Muscle layer of colon (tissue), 2 donors: ENCODE measurements around the gene BBX.

Experiments used
- H3K27ac ChIP-seq: one replicate; pipeline ENCODE4 v1.7.0; 2013; ENCODE audit warnings: low read depth, mild to moderate bottlenecking, low read length, moderate library complexity
- H3K27me3 ChIP-seq, 2 donors: one replicate each; pipeline ENCODE4 v1.7.0; 2013; ENCODE audit warnings: low read length in 2 of 2, mild to moderate bottlenecking in 2 of 2; ENCODE audit not compliant: insufficient read depth in 2 of 2, control insufficient read depth in 1 of 2
- H3K36me3 ChIP-seq: one replicate; pipeline ENCODE4 v1.7.0; 2013; ENCODE audit warnings: mild to moderate bottlenecking, low read length; ENCODE audit not compliant: insufficient read depth
- H3K4me1 ChIP-seq: one replicate; pipeline ENCODE4 v1.7.0; 2013; ENCODE audit warnings: mild to moderate bottlenecking, low read length; ENCODE audit not compliant: insufficient read depth
- H3K4me3 ChIP-seq, 2 donors: one replicate each; pipeline ENCODE4 v1.7.0; 2013; ENCODE audit warnings: low read length in 2 of 2, low read depth in 1 of 2, mild to moderate bottlenecking in 1 of 2, moderate library complexity in 1 of 2
- H3K9ac ChIP-seq: one replicate; pipeline ENCODE4 v1.7.0; 2013; ENCODE audit warnings: low read length
- H3K9me3 ChIP-seq: one replicate; pipeline ENCODE4 v1.7.0; 2013; ENCODE audit warnings: mild to moderate bottlenecking, low read length
- donor health status: abdominal sarcoma.
- donor health status: Adenocarcinoma of cecum.

BBX gene

DNA sequence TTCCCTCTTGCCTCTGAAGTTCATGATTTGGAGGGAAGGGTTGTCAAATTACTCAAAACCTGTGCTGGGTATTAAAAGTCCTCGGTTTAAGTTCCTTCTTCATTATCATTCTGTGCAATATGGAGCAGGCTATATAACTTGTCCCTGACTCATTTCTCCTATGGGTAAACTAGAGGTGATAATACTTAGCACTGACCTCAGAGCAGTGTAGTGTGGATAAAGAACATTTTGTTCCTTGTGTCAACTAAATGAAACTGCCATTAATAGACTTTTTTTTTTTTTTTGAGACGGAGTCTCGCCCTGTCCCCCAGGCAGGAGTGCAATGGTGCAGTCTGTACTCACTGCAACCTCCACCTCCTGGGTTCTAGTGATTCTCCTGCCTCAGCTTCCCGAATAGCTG, 2.2 kb upstream of the BBX start:
- H3K9me3 ChIP-seq = no peaks in the 10 kb centered on the region
- peaks cover 5% of the 10 kb centered on the region for H3K4me1 ChIP-seq
- no peak overlapping the region for H3K27ac ChIP-seq
- H3K9ac ChIP-seq = no peak overlapping the region
- no peak overlapping the region for H3K4me3 ChIP-seq
- H3K27me3 ChIP-seq = no peaks in the 10 kb centered on the region
- no peaks in the 10 kb centered on the region for H3K36me3 ChIP-seq

- H3K27me3 ChIP-seq = no peaks in the 10 kb centered on the region
Measured at GRCh38 chr3:107521469-107522059, 1.2 kb upstream of the BBX start.

DNA sequence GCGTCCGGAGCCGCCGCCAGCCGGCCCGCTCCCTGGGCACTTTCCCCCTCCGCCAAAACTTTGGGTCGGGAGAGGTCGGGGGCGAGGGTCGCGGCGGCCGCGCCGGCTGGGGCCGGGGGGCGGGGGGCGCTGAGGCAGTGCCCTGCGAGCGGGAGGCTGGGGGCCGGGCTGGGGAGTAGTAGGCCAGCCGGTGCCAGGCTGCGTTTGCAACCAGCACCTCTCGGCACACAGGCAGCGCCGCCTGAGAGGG, 452 bp downstream of the BBX start:
- no peaks in the 10 kb centered on the region for H3K9me3 ChIP-seq
- H3K9ac ChIP-seq = peak overlapping the region; percentile 94
- peaks cover 19% of the 10 kb centered on the region for H3K4me1 ChIP-seq
- no peaks in the 10 kb centered on the region for H3K27me3 ChIP-seq
- peak overlapping the region; percentile 82 to 93 for H3K4me3 ChIP-seq
- H3K27ac ChIP-seq = peak overlapping the region; percentile 98
- H3K36me3 ChIP-seq = no peaks in the 10 kb centered on the region

More at GRCh38 chr3:107521469-107522059, 1.2 kb upstream of the BBX start:
- peaks cover 12% of the 10 kb centered on the region for H3K4me1 ChIP-seq
- no peaks in the 10 kb centered on the region for H3K9me3 ChIP-seq
- no peak overlapping the region for H3K9ac ChIP-seq
- H3K27ac ChIP-seq = no peak overlapping the region
- no peaks in the 10 kb centered on the region for H3K36me3 ChIP-seq
- no peak overlapping the region for H3K4me3 ChIP-seq

- H3K27me3 ChIP-seq = no peaks in the 10 kb centered on the region
- H3K36me3 ChIP-seq = no peaks in the 10 kb centered on the region
- peak overlapping the region; percentile 94 for H3K9ac ChIP-seq
- H3K9me3 ChIP-seq = no peaks in the 10 kb centered on the region
- peak overlapping the region; percentile 82 to 93 for H3K4me3 ChIP-seq
- peaks cover 19% of the 10 kb centered on the region for H3K4me1 ChIP-seq
- H3K27ac ChIP-seq = peak overlapping the region; percentile 98
Measured at GRCh38 chr3:107523539-107524325, 970 bp downstream of the BBX start.

- Histone ChIP-seq H3K36me3 (no peaks in the 10 kb centered on the region), H3K9me3 (no peaks in the 10 kb centered on the region), H3K27ac (peak overlapping the region; percentile 98), H3K4me3 (peak overlapping the region; percentile 82 to 93), H3K27me3 (no peaks in the 10 kb centered on the region), H3K4me1 (peaks cover 19% of the 10 kb centered on the region), H3K9ac (peak overlapping the region; percentile 94)
Measured at GRCh38 chr3:107524326-107524840, 1.6 kb downstream of the BBX start.

DNA sequence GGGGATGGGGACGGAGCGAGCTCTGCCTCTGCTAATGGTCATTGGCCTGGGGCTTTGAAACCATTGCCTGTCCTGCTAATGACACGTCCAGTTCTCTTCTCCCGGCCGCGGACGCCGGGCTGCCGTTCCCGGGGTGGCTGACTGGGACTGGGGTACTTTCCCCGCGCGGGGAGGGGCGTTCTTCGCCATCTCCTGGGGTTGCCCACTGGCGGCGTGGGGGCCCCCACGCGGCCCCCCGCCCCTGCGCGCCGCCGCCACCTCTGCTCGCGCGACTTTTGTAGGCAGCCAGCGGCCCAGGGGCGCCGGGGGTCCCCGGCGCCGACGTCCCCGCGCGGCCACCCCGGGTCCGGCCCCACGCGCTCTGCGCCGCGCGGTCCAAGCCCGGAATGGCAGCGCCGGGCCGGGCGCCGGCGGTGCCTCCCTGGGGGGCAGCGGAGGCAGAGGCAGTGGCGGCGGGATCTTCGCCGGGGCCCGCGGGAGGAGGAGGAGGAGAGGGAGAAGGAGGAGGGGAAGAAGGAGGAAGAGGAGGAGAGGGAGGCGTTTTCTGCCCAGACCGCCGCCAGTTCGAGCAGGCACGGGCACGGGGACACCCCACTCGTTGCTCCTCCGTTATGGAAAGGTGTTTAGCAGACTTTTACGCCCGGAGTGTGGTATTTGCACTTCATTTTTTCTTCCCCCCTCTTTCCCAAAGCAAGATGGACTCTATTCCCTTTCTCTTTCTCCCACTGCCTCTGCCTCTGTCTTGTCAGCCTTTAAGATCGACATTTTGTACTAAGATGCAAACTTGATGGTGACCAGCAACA, 2.3 kb downstream of the BBX start:
- H3K9me3 ChIP-seq = no peaks in the 10 kb centered on the region
- H3K4me1 ChIP-seq = peaks cover 19% of the 10 kb centered on the region
- H3K27me3 ChIP-seq = no peaks in the 10 kb centered on the region
- H3K36me3 ChIP-seq = peaks cover 3% of the 10 kb centered on the region
- peak overlapping the region; percentile 98 for H3K27ac ChIP-seq
- peak overlapping the region; percentile 47 for H3K9ac ChIP-seq
- H3K4me3 ChIP-seq = peak overlapping the region; percentile 82 to 93

GRCh38 chr3:107525644-107526305, 3.0 kb downstream of the BBX start:
- Histone ChIP-seq H3K4me1 (peaks cover 19% of the 10 kb centered on the region), H3K4me3 (peak overlapping the region; percentile 82 to 93), H3K27me3 (no peaks in the 10 kb centered on the region), H3K36me3 (peaks cover 3% of the 10 kb centered on the region), H3K27ac (peak overlapping the region; percentile 63), H3K9ac (peak overlapping the region; percentile 47), H3K9me3 (no peaks in the 10 kb centered on the region)

DNA sequence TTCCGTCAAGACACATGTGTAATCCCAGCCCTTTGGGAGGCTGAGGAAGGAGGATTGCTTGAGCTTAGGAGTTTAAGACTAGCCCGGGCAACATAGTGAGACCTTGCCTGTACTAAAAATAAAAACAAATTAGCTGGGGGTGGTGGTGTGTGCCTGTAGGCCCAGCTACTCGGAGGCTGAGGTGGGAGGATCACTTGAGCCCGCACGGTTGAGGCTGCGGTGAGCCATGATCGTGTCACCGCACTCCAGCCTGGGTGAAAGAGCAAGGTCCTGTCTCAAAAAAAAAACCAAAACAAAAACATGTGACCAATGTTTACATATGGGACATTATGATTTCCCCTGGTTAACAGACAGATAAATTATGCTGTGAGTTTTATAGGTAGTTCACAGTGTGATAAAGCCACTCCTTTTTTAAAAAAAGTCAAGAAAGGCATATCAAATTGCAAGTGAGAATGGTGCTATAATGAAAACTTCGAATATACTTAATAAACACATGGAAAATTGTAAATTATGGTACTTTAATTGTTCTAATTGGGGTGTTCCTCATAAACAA, 9.2 kb downstream of the BBX start:
- H3K4me3 ChIP-seq = no peak overlapping the region
- H3K27me3 ChIP-seq = no peaks in the 10 kb centered on the region
- no peak overlapping the region for H3K9ac ChIP-seq
- H3K27ac ChIP-seq = no peak overlapping the region
- H3K9me3 ChIP-seq = no peaks in the 10 kb centered on the region
- H3K36me3 ChIP-seq = peaks cover 3% of the 10 kb centered on the region
- peaks cover 3% of the 10 kb centered on the region for H3K4me1 ChIP-seq

- peaks cover 25% of the 10 kb centered on the region for H3K4me1 ChIP-seq
- no peaks in the 10 kb centered on the region for H3K36me3 ChIP-seq
- no peaks in the 10 kb centered on the region for H3K9me3 ChIP-seq
- H3K4me3 ChIP-seq = no peak overlapping the region
- H3K27ac ChIP-seq = no peak overlapping the region
- H3K27me3 ChIP-seq = no peaks in the 10 kb centered on the region
- H3K9ac ChIP-seq = no peak overlapping the region
Measured at GRCh38 chr3:107540857-107541256, 18.1 kb downstream of the BBX start.

DNA sequence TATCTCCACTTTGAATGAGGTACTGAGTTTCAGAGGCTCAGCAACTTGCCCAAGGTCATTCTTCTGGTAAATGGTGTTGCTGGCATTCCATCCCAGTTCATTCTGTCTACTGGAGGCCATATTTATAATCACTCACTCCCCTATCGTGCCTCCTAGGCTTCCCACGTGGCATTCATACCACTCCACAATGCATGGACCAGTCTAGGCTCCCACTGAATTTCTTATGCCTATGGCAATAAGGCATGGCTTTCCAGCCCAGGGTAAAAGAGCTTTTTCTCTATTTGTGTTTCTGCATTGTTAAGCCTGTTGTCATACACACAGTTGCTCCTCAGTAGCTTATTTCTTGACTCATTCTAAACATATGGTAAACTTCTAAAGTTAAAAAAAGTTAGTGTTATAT, 19.9 kb downstream of the BBX start:
- no peak overlapping the region for H3K9ac ChIP-seq
- H3K9me3 ChIP-seq = no peaks in the 10 kb centered on the region
- peaks cover 24% of the 10 kb centered on the region for H3K4me1 ChIP-seq
- no peak overlapping the region for H3K4me3 ChIP-seq
- no peaks in the 10 kb centered on the region for H3K27me3 ChIP-seq
- H3K36me3 ChIP-seq = no peaks in the 10 kb centered on the region
- no peak overlapping the region for H3K27ac ChIP-seq

- Histone ChIP-seq H3K36me3 (peaks cover 1% of the 10 kb centered on the region), H3K27me3 (no peaks in the 10 kb centered on the region), H3K9me3 (no peaks in the 10 kb centered on the region), H3K4me1 (peaks cover 21% of the 10 kb centered on the region), H3K27ac (no peak overlapping the region), H3K9ac (no peak overlapping the region), H3K4me3 (no peak overlapping the region)
Measured at GRCh38 chr3:107543666-107544065, 20.9 kb downstream of the BBX start.
